SW 1271 (cell line): ENCODE results near the gene CADM4.

Source experiments
- DNase-seq, 2 experiments: peaks; one replicate each; lab custom pipeline; 2025; lab: John Stamatoyannopoulos, UW

CADM4 gene

GRCh38 chr19:43634068-43634467 lies 5.6 kb downstream of the CADM4 start:
- no peak for DNase-seq

- no peak for DNase-seq
Observed at GRCh38 chr19:43633520-43633919, 6.1 kb downstream of the CADM4 start.

- DNase-seq, result no peak
Observed at GRCh38 chr19:43631491-43631890, 8.2 kb downstream of the CADM4 start.

GRCh38 chr19:43628646-43629326 lies 10.9 kb downstream of the CADM4 start:
- DNase-seq, result no peak

- DNase-seq, result no peak
Observed at GRCh38 chr19:43626838-43627237, 12.8 kb downstream of the CADM4 start.

- DNase-seq, result no peak
Observed at GRCh38 chr19:43625918-43626579, 13.6 kb downstream of the CADM4 start.

- no peak for DNase-seq
Observed at GRCh38 chr19:43624933-43625332, 14.7 kb downstream of the CADM4 start.

- no peak for DNase-seq
Observed at GRCh38 chr19:43623889-43624670, 15.6 kb downstream of the CADM4 start.

- DNase-seq, result no peak
Observed at GRCh38 chr19:43622956-43623355, 16.7 kb downstream of the CADM4 start.

GRCh38 chr19:43622070-43622469 lies 17.6 kb downstream of the CADM4 start:
- no peak for DNase-seq

- no peak for DNase-seq
Observed at GRCh38 chr19:43620061-43621001, 19.3 kb downstream of the CADM4 start.

- DNase-seq, result peak; percentile 64 to 77
Observed at GRCh38 chr19:43619262-43620060, 20.2 kb downstream of the CADM4 start, which contains the start of gene ZNF428. TSS of gene ZNF428 (minus strand) at chr19:43619629. CDS start at chr19:43614304, 5,325 bp downstream.

GRCh38 chr19:43618921-43619261 lies 20.8 kb downstream of the CADM4 start:
- peak; percentile 54 to 77 for DNase-seq

GRCh38 chr19:43616954-43617353 lies 22.7 kb downstream of the CADM4 start:
- DNase-seq, result no peak

- no peak for DNase-seq
Observed at GRCh38 chr19:43616306-43616705, 23.3 kb downstream of the CADM4 start.

GRCh38 chr19:43612374-43612773 lies 27.3 kb downstream of the CADM4 start:
- no peak for DNase-seq

- DNase-seq, result no peak
Observed at GRCh38 chr19:43611788-43612187, 27.9 kb downstream of the CADM4 start, which contains the start of gene SRRM5. TSS of gene SRRM5 (plus strand) at chr19:43612088. CDS start at chr19:43612122, 34 bp downstream.

GRCh38 chr19:43610493-43610892 lies 29.2 kb downstream of the CADM4 start:
- DNase-seq, result no peak

- DNase-seq, result no peak
Observed at GRCh38 chr19:43609872-43610271, 29.8 kb downstream of the CADM4 start.

- no peak for DNase-seq
Observed at GRCh38 chr19:43607238-43608205, 32.1 kb downstream of the CADM4 start.
